HG02763 (cell line): ENCODE results near the gene KRT78.
A peak's percentile ranks its signal among the peaks of the same experiment; 100 is the strongest.
"Not testable (repeated sequence)": the region's sequence is repeated elsewhere in the genome, so short reads cannot be mapped to it uniquely, and the experiment has no call there.

Experiments
- ATAC-seq: cut with Tn5 transposase; IDR thresholded peaks from one replicate; pipeline ENCODE4 v1.9.1; 2021; ENCODE audit warnings: mild to moderate bottlenecking, moderate library complexity; ENCODE audit not compliant: unreplicated experiment

KRT78 gene

DNA sequence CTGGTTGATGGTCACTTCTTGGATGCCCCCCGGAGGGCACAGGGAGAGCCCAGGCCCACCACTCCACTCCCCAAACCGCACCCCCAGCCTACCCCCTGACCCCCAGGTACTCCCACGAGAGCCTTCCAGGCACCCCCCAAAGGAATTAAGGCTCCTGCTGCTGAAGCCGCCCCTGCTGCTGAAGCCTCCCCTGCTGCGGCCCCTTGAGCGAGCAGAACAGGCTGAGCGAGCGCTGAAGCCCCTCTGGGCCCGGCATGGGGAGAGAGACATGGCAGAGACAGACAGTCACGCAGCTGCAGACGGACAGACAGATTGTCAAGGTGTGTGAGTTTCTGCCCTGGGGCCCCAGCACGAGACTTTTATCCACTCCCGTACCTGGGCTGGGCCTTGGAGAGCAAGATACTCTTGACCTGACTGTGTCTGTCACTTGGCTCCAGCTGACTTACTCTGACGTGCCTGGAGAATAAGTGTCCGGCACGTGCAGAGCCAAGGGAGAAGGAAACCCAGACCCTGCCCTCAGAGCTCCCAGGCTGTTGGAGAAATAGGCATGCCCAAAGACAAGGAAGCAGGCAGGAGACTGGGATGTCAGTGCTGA, at the start of gene KRT78:
KRT78 (minus strand) TSS at position 334 of the 595 bp plus-strand sequence; CDS start at position 270, 64 bp downstream.
- ATAC-seq: no peak

DNA sequence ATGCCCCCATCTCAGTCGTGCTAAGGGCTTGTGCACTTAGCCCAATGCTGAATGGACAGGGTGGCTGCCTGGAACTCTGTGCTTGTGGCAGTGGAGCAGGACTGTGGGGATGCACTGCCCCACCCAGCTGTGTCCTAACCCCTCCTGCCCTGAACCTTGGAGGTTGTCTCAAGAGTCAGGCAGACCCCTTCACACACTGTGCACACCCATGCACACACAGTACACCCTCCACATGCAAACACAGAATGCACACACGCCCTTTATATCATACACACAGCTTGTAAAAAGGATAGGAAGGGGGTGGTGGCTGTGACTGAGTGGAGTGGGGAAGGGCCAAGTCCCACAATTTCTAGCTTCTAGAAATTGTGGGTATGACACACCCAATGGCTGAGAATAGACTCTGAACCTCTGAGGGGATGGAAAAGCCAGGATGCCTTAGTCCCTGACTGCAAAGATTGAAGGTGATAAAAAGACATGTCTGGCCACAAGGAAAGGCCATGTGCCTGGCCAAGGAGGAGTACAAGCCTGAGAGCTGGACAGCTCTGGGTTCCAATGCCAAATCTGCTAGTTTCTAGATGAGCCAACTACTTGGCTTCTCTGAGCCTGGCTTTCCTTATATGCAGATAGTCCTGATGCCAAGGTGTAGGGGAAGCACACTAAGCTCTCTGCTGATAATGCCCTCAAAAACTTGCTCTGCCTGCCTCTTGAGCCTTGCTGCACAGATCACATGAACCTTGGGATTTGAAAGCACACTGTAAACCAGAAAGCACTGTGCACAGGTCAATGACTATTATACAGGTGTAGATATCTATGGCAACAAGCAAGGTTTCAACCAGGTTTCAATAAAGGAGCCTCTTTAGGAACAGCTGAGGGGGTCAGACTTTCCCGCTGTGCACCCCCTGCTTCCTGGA, 47.7 kb upstream of the KRT78 start:
- ATAC-seq: no peak

- no peak for ATAC-seq
Observed at GRCh38 chr12:52895726-52896189, 47.0 kb upstream of the KRT78 start.

DNA sequence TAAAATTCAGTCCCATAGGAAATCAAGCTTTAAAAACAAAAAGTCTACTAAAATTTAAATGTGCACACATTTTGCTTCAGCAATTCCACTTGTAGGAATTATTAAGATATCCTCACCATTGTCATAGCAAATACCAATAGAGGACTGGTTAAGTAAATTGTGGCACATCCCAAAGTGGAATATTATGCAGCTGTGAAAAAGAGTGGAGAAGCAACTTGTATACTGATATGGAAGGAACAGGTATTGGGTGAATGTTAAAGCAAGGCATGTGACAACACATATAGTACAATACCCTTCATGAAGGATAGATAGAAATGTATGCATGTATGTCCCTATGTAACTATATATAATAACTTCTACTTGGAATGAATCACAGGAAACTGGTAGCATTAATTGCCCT, 44.2 kb upstream of the KRT78 start:
- ATAC-seq: no peak

DNA sequence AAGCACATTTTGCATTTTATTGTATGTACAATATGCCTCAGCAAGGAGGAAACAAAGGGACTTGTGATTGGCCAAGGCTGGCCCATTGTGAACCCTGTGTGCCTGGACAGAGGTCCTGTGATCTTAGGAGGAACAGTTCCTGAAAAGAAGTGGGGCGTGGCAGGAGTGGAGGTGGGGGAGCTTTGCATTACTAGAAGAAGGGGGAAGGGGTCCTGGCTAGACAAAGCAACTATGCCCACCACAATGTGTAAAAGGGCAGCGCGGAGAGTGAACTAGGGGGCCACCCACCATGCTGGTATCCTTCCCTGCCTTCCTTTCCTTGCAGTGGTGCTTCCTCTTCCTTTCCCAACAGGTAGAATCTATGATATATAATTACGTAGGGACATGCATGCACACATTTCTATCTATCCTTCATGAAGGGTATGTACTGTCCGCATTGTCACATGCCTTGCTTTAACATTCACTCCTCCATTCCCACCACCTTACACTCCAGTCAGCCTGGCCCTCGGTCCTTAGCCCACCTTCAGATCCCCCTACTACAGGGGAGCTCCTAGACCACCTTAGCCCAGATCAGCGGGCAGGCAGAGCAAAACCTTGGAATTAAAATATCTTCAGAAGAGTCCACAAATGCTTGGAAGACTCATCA, 43.5 kb upstream of the KRT78 start:
- ATAC-seq: no peak

DNA sequence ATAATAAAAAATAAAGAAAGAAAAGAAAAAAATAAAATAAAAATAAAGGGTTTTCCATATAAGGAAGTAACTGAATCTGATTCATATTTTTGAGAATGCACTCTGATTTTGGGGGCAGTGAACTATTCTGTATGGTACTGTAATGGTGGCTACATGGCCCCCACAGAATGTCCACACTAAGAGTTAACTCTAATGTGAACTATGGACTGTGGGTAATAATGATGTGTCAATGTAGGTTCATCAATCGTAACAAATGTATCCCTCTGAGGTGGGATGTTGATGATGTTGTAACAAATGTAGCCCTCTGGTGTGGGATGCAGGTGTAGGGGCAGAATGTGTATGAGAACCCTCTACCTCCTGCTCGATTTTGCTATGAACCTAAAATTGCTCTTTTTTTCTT, 42.2 kb upstream of the KRT78 start:
- no peak for ATAC-seq

GRCh38 chr12:52890417-52890816, 41.6 kb upstream of the KRT78 start:
- ATAC-seq: no peak

GRCh38 chr12:52884526-52885293, 35.9 kb upstream of the KRT78 start:
- no peak for ATAC-seq

- ATAC-seq: not testable (repeated sequence)
Observed at GRCh38 chr12:52880499-52880898, 31.7 kb upstream of the KRT78 start.

DNA sequence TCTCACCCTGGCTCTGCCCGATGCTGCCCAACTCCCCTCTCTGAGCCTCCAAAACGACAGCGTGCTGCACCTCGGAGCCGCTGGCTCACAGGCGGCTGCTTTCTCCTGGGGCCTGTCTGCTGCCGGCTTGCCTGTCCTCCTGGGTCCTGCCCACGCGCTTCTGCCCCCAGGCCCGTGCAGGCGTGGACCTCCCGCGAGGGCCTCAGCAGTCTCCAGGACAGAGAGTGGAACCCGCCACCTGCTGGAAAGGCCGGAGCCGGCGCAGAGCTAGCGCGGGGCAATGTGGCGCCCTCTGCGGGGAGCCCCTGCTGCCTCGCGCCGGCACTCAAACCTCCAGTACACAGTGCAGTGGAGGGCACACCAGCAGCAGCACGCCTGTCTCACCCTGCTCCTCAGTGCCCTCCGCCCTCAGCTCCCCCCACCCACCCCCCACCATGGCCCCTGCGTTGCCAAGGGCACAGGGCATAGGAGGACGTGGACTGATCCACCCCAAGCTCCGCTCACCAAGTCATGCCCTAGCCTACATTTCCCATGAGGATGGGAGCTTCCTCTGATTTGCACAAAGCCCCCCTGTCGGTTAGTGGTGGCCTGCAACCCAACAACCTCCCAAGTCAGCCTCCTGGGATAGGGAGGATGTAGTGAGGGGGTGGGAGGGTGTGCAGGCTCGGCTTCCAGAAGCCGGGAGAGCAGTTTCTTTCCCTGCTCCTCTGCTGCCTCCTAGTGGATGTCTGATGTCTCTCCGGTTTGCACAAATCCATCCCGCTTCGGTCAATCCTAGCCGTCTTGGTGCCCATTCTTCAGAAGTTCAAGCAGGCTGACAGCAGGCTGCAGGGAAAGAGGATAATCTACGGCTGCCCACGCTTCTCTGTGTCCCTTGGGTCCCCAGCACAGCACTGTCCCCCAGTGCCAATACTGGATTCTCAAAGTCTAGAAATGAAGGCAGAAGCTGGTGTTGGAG, 30.9 kb upstream of the KRT78 start:
- peak; percentile 59 for ATAC-seq

DNA sequence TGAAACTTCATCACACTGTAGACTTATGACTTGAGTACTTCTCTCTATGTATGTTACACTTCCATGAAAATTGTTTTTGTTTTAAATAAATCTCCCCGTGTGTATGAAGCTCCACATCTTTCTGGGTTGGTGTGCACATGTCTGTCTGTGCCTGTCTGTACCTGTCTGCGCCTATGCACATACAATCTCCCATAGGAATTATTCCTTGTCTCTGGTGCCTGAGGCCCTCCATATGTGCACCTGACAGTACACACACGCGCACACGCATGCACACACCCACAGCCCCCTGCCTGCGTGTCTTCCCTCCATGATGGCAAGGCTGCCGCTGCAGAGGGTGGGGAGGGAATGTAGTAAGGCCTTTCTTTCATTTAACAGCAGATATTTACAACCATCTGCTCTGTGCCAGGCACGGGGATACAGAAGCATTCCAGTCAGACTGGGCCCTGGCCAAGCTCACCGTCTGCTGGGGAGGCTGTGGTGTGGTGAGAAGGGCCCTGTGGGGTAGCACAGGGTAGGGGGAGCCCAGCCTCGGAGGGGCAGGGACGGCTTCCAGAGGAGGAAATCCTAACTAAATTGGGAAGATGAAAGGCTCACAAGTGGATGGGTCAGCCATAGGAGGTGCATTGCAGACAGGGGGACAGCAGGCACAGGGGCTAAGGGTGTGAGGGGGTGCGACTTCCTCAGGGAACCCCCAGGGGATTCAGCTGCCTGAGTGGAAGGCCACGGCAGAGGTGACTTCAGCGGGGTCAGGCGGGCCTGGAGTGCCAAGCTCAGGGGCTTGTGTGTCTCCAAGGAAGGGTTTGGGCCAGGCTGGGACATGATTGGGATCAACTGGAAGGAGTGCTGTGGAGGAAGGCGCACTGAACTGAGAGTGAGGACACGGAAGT, 30.0 kb upstream of the KRT78 start:
- no peak for ATAC-seq

DNA sequence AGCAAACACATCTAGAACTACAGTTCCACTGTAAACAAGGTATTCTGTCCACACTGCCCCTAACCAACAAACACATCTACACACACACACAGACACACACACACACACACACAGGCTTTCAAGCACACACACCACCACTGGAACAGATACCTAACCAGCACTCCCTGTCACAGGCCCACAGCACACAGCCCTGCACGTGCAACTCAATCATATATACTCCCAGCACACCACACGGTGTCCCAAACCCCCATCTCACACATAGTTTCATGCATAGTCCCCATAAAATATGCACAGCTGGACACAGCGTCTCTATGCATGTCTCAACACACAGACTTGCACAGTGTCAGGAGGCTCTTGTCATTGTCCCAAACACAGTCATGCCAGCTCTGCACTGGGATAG, 28.4 kb upstream of the KRT78 start:
- ATAC-seq: no peak

- no peak for ATAC-seq
Observed at GRCh38 chr12:52876372-52876771, 27.6 kb upstream of the KRT78 start.

DNA sequence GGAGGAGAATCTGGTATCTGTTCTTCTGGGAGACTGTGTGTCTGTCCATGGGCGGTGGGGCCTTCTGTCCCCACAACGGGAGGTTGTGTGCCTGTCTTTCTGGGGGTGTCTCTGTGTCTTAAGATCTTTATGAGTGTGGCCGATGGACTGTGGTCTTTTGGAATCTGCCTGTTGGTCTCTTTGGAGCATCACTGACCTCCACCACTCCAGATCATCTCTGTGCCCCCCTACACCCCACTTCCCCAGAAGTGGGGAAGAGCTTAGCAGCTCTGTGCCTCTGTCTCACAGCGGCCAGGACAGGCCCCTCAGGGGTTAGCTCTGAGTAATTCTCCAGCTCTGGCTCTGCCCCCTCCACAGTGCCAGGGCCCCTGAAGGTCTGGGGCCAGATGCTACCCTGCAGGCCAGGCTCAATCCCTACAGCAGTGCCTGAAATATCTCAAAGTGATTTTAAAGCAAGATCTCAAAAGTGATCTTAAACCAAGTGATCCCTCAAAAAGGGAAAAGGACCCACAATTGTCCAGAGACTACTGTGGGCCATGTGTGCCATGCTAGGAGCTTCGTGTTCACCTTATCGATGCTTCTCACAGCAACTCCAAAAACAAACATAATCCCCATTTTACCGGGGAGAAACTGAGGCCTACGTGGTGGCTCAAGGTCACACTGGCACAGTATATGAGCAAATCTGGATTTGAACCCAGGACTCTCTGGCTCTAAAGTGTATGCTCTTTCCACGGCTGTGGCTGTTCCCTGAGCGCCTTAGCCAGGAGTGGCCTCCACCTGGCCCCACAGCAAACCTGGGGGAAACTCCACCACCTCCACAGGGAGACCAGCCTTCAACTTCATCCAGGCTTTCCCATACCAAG, 26.0 kb upstream of the KRT78 start:
- ATAC-seq: no peak

- no peak for ATAC-seq
Observed at GRCh38 chr12:52873832-52874572, 25.2 kb upstream of the KRT78 start.

DNA sequence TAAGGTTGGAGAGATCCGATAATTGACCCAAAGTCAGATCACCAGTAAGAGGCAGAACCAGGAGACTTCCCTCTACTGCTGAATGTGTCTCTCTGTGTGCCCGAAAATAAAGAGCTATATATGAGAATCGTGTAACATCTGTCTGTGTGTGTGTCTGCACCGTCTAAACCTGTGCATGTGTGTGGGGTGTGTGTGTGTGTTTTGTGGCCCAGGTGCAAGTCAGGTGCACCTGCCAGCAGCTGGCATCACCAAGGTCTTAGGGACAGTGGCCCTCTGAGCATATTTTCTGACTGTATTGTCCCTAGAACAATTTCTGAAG, 24.7 kb upstream of the KRT78 start:
- no peak for ATAC-seq

DNA sequence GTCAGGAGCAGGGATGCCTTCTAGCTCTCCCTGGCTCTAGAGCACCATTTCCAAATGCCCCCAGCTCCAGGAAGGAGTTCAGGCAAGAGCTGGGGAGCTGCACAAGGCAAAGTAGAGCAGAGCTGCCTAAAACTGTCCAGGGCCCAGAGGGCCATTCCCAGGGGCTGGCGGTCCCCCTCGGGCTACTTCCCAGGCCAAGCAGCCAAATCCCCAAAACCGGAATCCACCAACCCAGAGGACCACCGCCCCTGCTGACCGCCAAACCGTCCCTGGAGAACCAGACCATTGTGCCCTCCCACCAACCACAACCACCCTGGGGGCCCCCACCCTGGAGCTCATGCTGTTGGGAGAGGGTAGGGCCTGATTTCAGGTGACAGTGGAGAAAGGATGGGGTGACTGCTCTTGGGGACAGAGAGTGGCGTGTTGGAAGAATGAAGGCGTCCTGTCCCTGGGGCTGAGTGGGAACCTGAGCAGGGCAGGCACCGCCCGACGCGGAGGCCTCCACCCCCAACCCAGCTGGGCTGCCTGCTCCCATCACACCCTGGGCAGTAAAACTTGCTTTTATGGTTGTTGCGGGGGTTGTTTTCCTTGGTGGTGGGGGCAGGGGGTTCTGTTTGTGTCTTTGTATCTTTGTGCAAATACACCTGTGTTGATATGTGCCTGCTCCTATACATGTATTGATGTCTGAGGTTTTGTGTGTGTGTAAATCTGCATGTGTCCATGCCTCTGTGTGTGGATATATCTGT, 24.0 kb upstream of the KRT78 start:
- no peak for ATAC-seq
